NB4 (cell line): ENCODE data around the gene ABHD17C.
"Not testable (repeated sequence)": the region's sequence is repeated elsewhere in the genome, so short reads cannot be mapped to it uniquely, and the experiment has no call there.

Experiments
- DNase-seq: peaks from one replicate; pipeline ENCODE4 v3.0.0; 2010; ENCODE audit warnings: low read depth
- H3K4me3 ChIP-seq: one replicate; pipeline ENCODE4 v1.5.1; 2011; ENCODE audit warnings: mild to moderate bottlenecking, low read depth, low read length, moderate library complexity
- MAX ChIP-seq: IDR thresholded peaks from 2 replicates; pipeline ENCODE4 v1.6.1; 2011; ENCODE audit warnings: low read depth, low read length
- MYC ChIP-seq: IDR thresholded peaks from 2 replicates; pipeline ENCODE4 v1.6.1; 2011; ENCODE audit warnings: low read depth, low read length
- POLR2A ChIP-seq: IDR thresholded peaks from 2 replicates; pipeline ENCODE4 v1.6.1; 2011; ENCODE audit warnings: mild to moderate bottlenecking; ENCODE audit not compliant: insufficient read length; ENCODE audit errors: extremely low read depth
- TF ChIP-seq, protein P1 (sequence below): IDR thresholded peaks from one replicate; pipeline ENCODE4 v1.5.1; 2012; ENCODE audit warnings: low read depth, low read length

ABHD17C gene

GRCh38 chr15:80758130-80758745 lies 63.1 kb downstream of the ABHD17C start:
- TF ChIP-seq POLR2A: no peak
- TF ChIP-seq, protein P1, sequence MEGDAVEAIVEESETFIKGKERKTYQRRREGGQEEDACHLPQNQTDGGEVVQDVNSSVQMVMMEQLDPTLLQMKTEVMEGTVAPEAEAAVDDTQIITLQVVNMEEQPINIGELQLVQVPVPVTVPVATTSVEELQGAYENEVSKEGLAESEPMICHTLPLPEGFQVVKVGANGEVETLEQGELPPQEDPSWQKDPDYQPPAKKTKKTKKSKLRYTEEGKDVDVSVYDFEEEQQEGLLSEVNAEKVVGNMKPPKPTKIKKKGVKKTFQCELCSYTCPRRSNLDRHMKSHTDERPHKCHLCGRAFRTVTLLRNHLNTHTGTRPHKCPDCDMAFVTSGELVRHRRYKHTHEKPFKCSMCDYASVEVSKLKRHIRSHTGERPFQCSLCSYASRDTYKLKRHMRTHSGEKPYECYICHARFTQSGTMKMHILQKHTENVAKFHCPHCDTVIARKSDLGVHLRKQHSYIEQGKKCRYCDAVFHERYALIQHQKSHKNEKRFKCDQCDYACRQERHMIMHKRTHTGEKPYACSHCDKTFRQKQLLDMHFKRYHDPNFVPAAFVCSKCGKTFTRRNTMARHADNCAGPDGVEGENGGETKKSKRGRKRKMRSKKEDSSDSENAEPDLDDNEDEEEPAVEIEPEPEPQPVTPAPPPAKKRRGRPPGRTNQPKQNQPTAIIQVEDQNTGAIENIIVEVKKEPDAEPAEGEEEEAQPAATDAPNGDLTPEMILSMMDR: no peak
- TF ChIP-seq MYC: no peak
- TF ChIP-seq MAX: no peak
- DNase-seq: no peak
- no peak overlapping the region for H3K4me3 ChIP-seq

- DNase-seq: no peak
- H3K4me3 ChIP-seq: no peak overlapping the region
- TF ChIP-seq POLR2A: no peak
Measured at GRCh38 chr15:80760960-80761359, 65.8 kb downstream of the ABHD17C start.

DNA sequence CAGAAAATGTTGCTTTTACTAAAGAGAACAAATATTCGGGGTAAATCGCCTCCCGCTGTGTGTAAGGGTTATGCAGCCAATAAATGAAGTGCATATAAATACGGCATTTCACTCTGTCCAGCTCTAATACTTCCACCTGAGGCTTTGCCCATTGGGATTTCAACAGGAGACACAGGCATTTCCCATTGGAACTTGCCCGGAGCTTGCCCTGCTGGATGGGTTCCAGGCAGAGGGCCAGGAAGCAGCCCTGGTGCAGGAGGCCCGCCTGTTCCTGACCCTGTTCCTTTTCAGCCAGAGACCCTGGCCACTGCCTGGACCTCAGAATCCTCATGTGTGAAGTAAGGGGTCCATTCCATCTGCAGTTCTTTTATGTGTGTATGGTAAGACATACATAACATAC lies 66.6 kb downstream of the ABHD17C start:
- DNase-seq: no peak
- H3K4me3 ChIP-seq: no peak overlapping the region
- no peak for TF ChIP-seq MYC
- no peak for TF ChIP-seq POLR2A
- TF ChIP-seq MAX: no peak
- TF ChIP-seq, protein P1: no peak

DNA sequence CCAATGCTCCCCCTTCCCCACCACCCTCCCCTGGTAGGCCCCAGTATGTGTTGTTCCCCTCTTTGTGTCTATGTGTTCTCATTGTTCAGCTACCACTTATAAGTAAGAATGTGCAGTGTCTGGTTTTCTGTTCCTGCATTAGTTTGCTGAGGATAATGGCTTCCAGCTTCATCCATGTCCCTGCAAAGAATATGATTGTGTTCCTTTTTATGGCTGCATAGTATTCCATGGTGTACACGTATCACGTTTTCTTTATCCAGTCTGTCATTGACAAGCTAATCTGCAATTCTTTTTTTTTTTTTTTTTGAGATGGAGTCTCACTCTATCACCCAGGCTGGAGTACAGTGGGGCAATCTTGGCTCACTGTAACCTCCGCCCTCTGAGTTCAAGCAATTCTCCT lies 68.1 kb downstream of the ABHD17C start:
- H3K4me3 ChIP-seq, DNase-seq: not testable (repeated sequence)

GRCh38 chr15:80764535-80764934 lies 69.4 kb downstream of the ABHD17C start:
- no peak for TF ChIP-seq POLR2A
- TF ChIP-seq MAX: no peak
- TF ChIP-seq, protein P1: no peak
- H3K4me3 ChIP-seq: no peak overlapping the region
- no peak for DNase-seq

DNA sequence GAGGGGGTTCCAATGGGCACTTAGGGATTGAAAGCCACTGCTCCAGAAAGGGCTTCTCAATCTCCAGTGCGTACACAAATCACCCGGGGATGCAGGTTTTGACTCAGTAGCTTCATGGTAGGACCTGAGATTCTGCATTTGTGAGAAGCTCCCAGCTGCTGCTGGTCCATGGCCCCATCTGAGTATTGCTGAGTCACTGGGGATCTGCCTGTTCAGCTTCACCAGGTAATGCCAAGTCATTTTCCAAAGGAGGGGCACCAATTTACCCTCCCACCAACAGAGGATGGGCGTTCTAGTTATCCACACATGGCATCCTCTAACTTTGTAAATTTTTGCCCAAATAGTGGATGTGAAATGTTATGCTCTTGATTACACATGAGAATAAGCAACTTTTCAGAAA lies 71.2 kb downstream of the ABHD17C start:
- no peak for DNase-seq
- no peak overlapping the region for H3K4me3 ChIP-seq
- TF ChIP-seq POLR2A (no peak), MYC (no peak), MAX (no peak)
- TF ChIP-seq, protein P1: no peak

DNA sequence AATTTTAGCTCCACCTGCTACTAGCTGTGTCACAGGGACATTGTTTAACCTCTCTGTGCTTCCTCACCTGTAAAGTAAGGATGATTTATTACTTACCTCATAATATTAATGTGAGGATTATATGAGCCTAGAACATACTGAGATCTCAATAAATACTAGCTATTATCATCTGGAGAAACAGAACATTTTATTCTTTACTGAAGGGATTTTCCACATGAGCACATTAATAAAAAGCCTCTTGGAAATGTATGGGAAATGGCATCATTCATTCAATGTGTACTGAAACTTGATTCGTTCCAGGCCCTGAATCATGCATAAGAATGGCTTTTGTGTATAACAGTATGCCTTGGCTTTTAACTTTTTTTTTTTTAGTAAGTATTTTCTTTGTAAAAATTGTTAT lies 73.0 kb downstream of the ABHD17C start:
- DNase-seq: no peak
- no peak overlapping the region for H3K4me3 ChIP-seq
- TF ChIP-seq MYC (no peak), POLR2A (no peak), MAX (no peak)
- TF ChIP-seq, protein P1: no peak
